Measurements from ENCODE around the gene NODAL. TPM values are rescaled to one million over a fixed set of nuclear protein-coding genes. Genes with fewer than 3 reads are reported as not detected.
A peak's percentile ranks its signal among the peaks of the same experiment; 100 is the strongest.

Gene NODAL
- total and polyA plus RNA-seq, 2 of the 4 experiments (the other 2 are of a cell fraction): not detected

GRCh38 chr10:70487824-70488223 lies 46.3 kb upstream of the NODAL start:
- H3K18ac ChIP-seq (ENCODE audit: low read depth, low read length): no peak overlapping the region
- H4K20me1 ChIP-seq (ENCODE audit: insufficient read depth, low read length): no peaks in the 10 kb centered on the region
- in situ Hi-C loops (cut with MboI; ENCODE audit: low sequenced_read_pairs): no loop called here
- no peaks in the 10 kb centered on the region for H3K9me3 ChIP-seq (ENCODE audit: control insufficient read depth, insufficient read depth, low read length)
- H3K56ac ChIP-seq (ENCODE audit: extremely low read depth, insufficient read depth, low read length): no peak overlapping the region
- no peaks in the 10 kb centered on the region for H3K4me1 ChIP-seq (ENCODE audit: control insufficient read depth, insufficient read depth, low read length)
- H2AK9ac ChIP-seq (replicated peaks; ENCODE audit: low read depth, low read length, poor library complexity): no peak overlapping the region
- no peaks in the 10 kb centered on the region for H3K9me1 ChIP-seq (ENCODE audit: insufficient read depth, low read length)
- DNase-seq (no peak), ATAC-seq (ENCODE audit: low read depth) (no peak)
- no peak overlapping the region for H4K8ac ChIP-seq (ENCODE audit: low read depth in 2 of 2, low read length in 2 of 2)
- H3K23ac ChIP-seq (ENCODE audit: low read depth, low read length): no peak overlapping the region
- no peaks in the 10 kb centered on the region for H3K79me1 ChIP-seq (ENCODE audit: low read depth in 1 of 2, low read length in 2 of 2)
- H2BK5ac ChIP-seq (ENCODE audit: low read depth, low read length, poor library complexity, severe bottlenecking): no peak overlapping the region
- POLR2A ChIA-PET (ENCODE audit: unreplicated experiment): no interaction called here
- H2AK5ac ChIP-seq (ENCODE audit: low read depth, low read length): no peak overlapping the region
- no peak overlapping the region for H3K4me3 ChIP-seq (ENCODE audit: insufficient read depth, low read depth, low read length)
- no CpG with 5 or more reads among the region's 3 CpGs for WGBS, 2 experiments (ENCODE audit: extremely low coverage in 2 of 2, insufficient read length in 1 of 2)
- no peak overlapping the region for H2BK20ac ChIP-seq (ENCODE audit: low read depth, low read length)
- no TSS peak for BruUV-seq (replicated peaks)
- no peak overlapping the region for H3K9ac ChIP-seq (ENCODE audit: low read depth, low read length)
- peaks cover 23% of the 10 kb centered on the region for H3K27me3 ChIP-seq (ENCODE audit: control insufficient read depth, insufficient read depth, low read length)
- no peak overlapping the region for H2BK120ac ChIP-seq (ENCODE audit: low read depth, low read length)
- no peaks in the 10 kb centered on the region for H3K36me3 ChIP-seq (ENCODE audit: control insufficient read depth, insufficient read depth, low read length)
- no peak overlapping the region for H4K5ac ChIP-seq (ENCODE audit: low read depth, low read length)
- no peak overlapping the region for H2BK15ac ChIP-seq (ENCODE audit: low read depth, low read length)
- H3K4me2 ChIP-seq (ENCODE audit: low read depth, low read length): no peak overlapping the region
- dilution Hi-C loops (cut with HindIII; ENCODE audit: low sequenced_read_pairs, unreplicated experiment): no loop called here
- intact Hi-C loops (cut with micrococcal nuclease): no loop called here
- no peak for TF ChIP-seq CHD1 (IDR thresholded peaks at IDR 0.05; ENCODE audit: low read depth, low read length)
- TF ChIP-seq RFX5 (IDR thresholded peaks at IDR 0.05; ENCODE audit: low read depth, low read length): no peak
- no peak for TF ChIP-seq RCOR1 (IDR thresholded peaks at IDR 0.05; ENCODE audit: insufficient replicate concordance, low read length)
- no peak for TF ChIP-seq FOS (IDR thresholded peaks at IDR 0.05; ENCODE audit: low read depth, low read length)
- TF ChIP-seq MAFK (IDR thresholded peaks at IDR 0.05; ENCODE audit: low read depth, low read length): no peak
- TF ChIP-seq RAD21 (IDR thresholded peaks at IDR 0.05; ENCODE audit: low read length): no peak
- TF ChIP-seq, protein P1, sequence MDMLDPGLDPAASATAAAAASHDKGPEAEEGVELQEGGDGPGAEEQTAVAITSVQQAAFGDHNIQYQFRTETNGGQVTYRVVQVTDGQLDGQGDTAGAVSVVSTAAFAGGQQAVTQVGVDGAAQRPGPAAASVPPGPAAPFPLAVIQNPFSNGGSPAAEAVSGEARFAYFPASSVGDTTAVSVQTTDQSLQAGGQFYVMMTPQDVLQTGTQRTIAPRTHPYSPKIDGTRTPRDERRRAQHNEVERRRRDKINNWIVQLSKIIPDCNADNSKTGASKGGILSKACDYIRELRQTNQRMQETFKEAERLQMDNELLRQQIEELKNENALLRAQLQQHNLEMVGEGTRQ (IDR thresholded peaks at IDR 0.05; ENCODE audit: low read depth, low read length): no peak
- no peak for TF ChIP-seq BHLHE40 (IDR thresholded peaks at IDR 0.05; ENCODE audit: low read depth, low read length)
- TF ChIP-seq, protein P2, sequence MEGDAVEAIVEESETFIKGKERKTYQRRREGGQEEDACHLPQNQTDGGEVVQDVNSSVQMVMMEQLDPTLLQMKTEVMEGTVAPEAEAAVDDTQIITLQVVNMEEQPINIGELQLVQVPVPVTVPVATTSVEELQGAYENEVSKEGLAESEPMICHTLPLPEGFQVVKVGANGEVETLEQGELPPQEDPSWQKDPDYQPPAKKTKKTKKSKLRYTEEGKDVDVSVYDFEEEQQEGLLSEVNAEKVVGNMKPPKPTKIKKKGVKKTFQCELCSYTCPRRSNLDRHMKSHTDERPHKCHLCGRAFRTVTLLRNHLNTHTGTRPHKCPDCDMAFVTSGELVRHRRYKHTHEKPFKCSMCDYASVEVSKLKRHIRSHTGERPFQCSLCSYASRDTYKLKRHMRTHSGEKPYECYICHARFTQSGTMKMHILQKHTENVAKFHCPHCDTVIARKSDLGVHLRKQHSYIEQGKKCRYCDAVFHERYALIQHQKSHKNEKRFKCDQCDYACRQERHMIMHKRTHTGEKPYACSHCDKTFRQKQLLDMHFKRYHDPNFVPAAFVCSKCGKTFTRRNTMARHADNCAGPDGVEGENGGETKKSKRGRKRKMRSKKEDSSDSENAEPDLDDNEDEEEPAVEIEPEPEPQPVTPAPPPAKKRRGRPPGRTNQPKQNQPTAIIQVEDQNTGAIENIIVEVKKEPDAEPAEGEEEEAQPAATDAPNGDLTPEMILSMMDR (conservative IDR thresholded peaks at IDR 0.05; ENCODE audit: low read depth, low read length): no peak
- TF ChIP-seq, protein P3, sequence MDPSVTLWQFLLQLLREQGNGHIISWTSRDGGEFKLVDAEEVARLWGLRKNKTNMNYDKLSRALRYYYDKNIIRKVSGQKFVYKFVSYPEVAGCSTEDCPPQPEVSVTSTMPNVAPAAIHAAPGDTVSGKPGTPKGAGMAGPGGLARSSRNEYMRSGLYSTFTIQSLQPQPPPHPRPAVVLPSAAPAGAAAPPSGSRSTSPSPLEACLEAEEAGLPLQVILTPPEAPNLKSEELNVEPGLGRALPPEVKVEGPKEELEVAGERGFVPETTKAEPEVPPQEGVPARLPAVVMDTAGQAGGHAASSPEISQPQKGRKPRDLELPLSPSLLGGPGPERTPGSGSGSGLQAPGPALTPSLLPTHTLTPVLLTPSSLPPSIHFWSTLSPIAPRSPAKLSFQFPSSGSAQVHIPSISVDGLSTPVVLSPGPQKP (IDR thresholded peaks at IDR 0.05; ENCODE audit: borderline replicate concordance, low read depth, low read length): no peak
- TF ChIP-seq POLR2A (IDR thresholded peaks at IDR 0.05; ENCODE audit: low read depth, low read length): no peak
- no peak for TF ChIP-seq MXI1 (IDR thresholded peaks at IDR 0.05; ENCODE audit: borderline replicate concordance, low read depth, low read length)
- TF ChIP-seq NFE2L2 (IDR thresholded peaks at IDR 0.05; ENCODE audit: low read depth, low read length): no peak
- TF ChIP-seq SMC3 (IDR thresholded peaks at IDR 0.05; ENCODE audit: low read depth, low read length): no peak
- TF ChIP-seq MAZ (IDR thresholded peaks at IDR 0.05; ENCODE audit: borderline replicate concordance, low read depth, low read length): no peak
- no peak for TF ChIP-seq CEBPB (IDR thresholded peaks at IDR 0.05; ENCODE audit: low read depth, low read length)
- peak overlapping the region; percentile 58 for H2AFZ ChIP-seq (replicated peaks; ENCODE audit: low read length, poor library complexity)
- CTCF ChIA-PET: no interaction called here
- no peak overlapping the region for H3K14ac ChIP-seq (replicated peaks; ENCODE audit: low read depth, low read length)
- H3K4ac ChIP-seq (ENCODE audit: low read depth, low read length): no peak overlapping the region
- no peak overlapping the region for H3K27ac ChIP-seq (ENCODE audit: insufficient read depth, low read length)
- H4K91ac ChIP-seq (ENCODE audit: insufficient read depth, low read depth, low read length): no peak overlapping the region

Measured in IMR-90 (cell line).